HUES6 (cell line): ENCODE measurements around the gene CFAP299.

Experiments used
- H3K27ac ChIP-seq: 2 replicates; pipeline ENCODE4 v1.7.0; 2013; ENCODE audit warnings: low read depth, mild to moderate bottlenecking, low read length, inconsistent platforms
- H3K27me3 ChIP-seq: 2 replicates; pipeline ENCODE4 v1.6.1; 2013; ENCODE audit warnings: low read length; ENCODE audit not compliant: control insufficient read depth, insufficient read depth
- H3K36me3 ChIP-seq: 2 replicates; pipeline ENCODE4 v1.6.1; 2013; ENCODE audit warnings: low read length; ENCODE audit not compliant: control insufficient read depth, insufficient read depth
- H3K4me1 ChIP-seq: 2 replicates; pipeline ENCODE4 v1.6.1; 2013; ENCODE audit warnings: low read length; ENCODE audit not compliant: control insufficient read depth, insufficient read depth
- H3K4me3 ChIP-seq: 2 replicates; pipeline ENCODE4 v1.5.1; 2013; ENCODE audit warnings: low read depth, low read length
- H3K9ac ChIP-seq: one replicate; pipeline ENCODE4 v1.6.1; 2013; ENCODE audit warnings: mild to moderate bottlenecking, low read length
- H3K9me3 ChIP-seq: 2 replicates; pipeline ENCODE4 v1.6.1; 2013; ENCODE audit warnings: low read depth, low read length; ENCODE audit not compliant: control insufficient read depth, insufficient read depth

The CFAP299 gene

DNA sequence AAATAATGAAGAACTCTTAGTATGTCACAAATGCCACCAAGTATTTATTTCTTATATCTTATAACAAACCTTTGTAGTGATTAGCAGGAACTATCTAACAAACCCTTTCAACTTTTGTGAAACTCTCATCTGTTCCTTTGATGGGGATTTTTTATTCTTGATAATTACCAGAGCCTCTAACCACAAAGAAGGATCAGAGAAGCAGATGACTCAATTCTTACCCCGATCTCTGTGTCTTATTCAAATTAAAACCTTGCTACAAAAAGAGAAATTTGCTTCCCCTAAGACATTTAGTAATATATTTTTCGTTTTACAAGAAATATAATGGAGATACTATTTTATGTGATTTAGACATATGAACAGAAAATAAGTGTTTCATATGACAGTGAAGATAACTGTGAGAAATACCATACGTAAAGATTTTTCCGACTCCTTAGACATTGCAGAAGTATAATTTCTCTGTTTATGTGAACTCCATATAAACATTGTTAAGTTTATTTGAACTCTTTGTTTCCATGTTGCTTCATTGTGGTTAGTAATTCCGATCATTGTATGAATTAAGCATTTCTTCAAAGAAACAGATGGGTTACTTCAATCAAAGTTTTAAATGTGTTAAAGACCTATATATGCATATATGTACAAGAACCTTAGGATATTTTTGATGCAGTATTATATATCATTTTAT lies 205.4 kb downstream of the CFAP299 start:
- Histone ChIP-seq H3K36me3 (no peaks in the 10 kb centered on the region), H3K27ac (no peak overlapping the region), H3K9me3 (no peaks in the 10 kb centered on the region), H3K4me1 (no peaks in the 10 kb centered on the region), H3K9ac (no peak overlapping the region), H3K4me3 (no peak overlapping the region), H3K27me3 (no peaks in the 10 kb centered on the region)

DNA sequence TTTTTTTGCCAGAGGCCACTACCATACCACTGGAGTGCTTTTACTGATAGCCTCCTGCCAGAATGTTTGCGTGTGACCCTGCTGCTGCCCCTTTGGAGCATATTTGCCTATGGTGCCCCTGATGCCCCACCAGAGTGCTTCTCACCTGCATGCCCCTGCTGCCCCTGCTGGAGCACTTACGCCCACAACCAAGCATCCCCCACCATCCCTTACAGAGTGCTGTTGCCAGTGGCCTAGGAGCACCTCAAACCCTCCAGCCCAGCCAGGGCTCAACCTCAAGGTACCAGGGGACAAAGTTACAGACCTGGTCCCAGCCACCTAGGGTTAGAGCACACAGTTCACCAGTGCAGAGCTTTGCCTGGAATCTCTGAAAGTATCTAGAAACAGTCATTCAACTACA lies 207.2 kb downstream of the CFAP299 start:
- no peak overlapping the region for H3K9ac ChIP-seq

DNA sequence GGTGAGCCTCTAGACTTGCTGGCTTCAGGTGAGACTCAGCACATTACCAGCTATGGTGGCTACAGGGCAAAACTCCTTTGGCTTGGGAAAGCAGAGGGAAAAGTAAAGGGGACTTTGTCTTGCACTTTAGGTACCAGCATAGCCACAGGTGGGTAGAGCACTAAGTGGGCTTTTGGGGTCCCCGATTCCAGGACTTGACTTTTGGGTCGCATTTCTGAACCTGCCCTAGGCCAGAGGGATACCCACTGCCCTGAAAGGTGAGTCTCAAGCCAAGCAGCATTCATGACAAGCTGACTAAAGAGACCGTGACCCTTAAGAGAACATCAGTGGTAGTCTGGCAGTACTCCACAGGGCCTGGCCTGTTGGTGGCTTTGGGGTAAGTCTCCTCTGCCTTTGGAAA lies 224.8 kb downstream of the CFAP299 start:
- H3K4me1 ChIP-seq = no peaks in the 10 kb centered on the region
- no peak overlapping the region for H3K4me3 ChIP-seq
- H3K9me3 ChIP-seq = no peaks in the 10 kb centered on the region
- H3K36me3 ChIP-seq = no peaks in the 10 kb centered on the region
- no peak overlapping the region for H3K9ac ChIP-seq
- no peaks in the 10 kb centered on the region for H3K27me3 ChIP-seq
- no peak overlapping the region for H3K27ac ChIP-seq

More for the DNA sequence above, 207.2 kb downstream of the CFAP299 start:
- Histone ChIP-seq H3K27ac (no peak overlapping the region), H3K36me3 (no peaks in the 10 kb centered on the region), H3K4me3 (no peak overlapping the region), H3K9me3 (no peaks in the 10 kb centered on the region), H3K27me3 (no peaks in the 10 kb centered on the region), H3K4me1 (no peaks in the 10 kb centered on the region)

GRCh38 chr4:80566203-80566872 lies 230.8 kb downstream of the CFAP299 start:
- H3K4me1 ChIP-seq = no peaks in the 10 kb centered on the region
- H3K27ac ChIP-seq = no peak overlapping the region
- H3K9me3 ChIP-seq = no peaks in the 10 kb centered on the region
- H3K4me3 ChIP-seq = no peak overlapping the region
- H3K36me3 ChIP-seq = no peaks in the 10 kb centered on the region
- no peaks in the 10 kb centered on the region for H3K27me3 ChIP-seq
- H3K9ac ChIP-seq = no peak overlapping the region

GRCh38 chr4:80568891-80569290 lies 233.4 kb downstream of the CFAP299 start:
- no peak overlapping the region for H3K27ac ChIP-seq
- H3K9me3 ChIP-seq = no peaks in the 10 kb centered on the region
- H3K4me1 ChIP-seq = no peaks in the 10 kb centered on the region
- H3K36me3 ChIP-seq = no peaks in the 10 kb centered on the region
- H3K4me3 ChIP-seq = no peak overlapping the region
- no peak overlapping the region for H3K9ac ChIP-seq
- no peaks in the 10 kb centered on the region for H3K27me3 ChIP-seq

DNA sequence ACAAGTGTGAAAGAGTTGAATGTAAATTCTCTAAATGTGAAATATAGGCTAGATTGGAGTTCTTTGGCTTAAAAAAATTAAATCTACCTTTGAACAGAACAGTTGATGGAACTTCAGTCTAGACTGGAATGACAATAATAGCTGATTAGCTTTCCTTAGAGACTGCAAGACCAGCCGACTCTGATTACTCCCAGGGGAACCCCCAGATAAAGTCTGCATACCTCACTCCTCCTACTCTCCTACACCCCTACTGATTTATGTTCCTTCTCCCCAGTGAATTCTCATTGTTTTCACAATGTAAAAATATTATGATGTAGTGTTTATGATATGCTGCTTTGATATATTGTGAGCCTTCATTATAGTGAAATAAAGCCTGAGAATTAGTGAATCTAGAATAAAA lies 241.3 kb downstream of the CFAP299 start:
- no peaks in the 10 kb centered on the region for H3K27me3 ChIP-seq
- H3K4me1 ChIP-seq = no peaks in the 10 kb centered on the region
- H3K36me3 ChIP-seq = no peaks in the 10 kb centered on the region
- H3K4me3 ChIP-seq = no peak overlapping the region
- H3K27ac ChIP-seq = no peak overlapping the region
- H3K9ac ChIP-seq = no peak overlapping the region
- H3K9me3 ChIP-seq = no peaks in the 10 kb centered on the region

GRCh38 chr4:80578001-80578400 lies 242.5 kb downstream of the CFAP299 start:
- no peaks in the 10 kb centered on the region for H3K27me3 ChIP-seq
- no peaks in the 10 kb centered on the region for H3K9me3 ChIP-seq
- H3K27ac ChIP-seq = no peak overlapping the region
- H3K36me3 ChIP-seq = no peaks in the 10 kb centered on the region
- H3K4me3 ChIP-seq = no peak overlapping the region
- H3K4me1 ChIP-seq = no peaks in the 10 kb centered on the region
- no peak overlapping the region for H3K9ac ChIP-seq

DNA sequence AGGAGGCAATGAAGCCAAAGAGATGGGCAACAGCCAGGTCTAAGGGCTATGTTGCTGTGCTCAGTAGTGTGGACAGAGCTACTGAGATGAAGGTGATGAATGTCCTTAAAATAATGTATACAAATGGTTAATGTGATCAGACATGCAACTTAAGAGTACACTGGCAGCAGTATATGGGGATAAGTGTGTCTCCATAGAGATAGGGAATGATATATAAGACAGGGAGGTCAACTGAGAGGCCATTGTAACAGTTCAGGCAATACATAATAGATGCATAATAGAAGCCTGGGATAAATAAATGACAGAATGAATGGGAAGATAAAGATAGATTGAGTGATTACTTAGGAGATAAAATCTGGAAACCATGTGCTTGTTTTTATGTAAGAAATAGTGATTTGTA lies 250.0 kb downstream of the CFAP299 start:
- H3K4me1 ChIP-seq = no peaks in the 10 kb centered on the region
- H3K27ac ChIP-seq = no peak overlapping the region
- H3K9ac ChIP-seq = no peak overlapping the region
- H3K36me3 ChIP-seq = no peaks in the 10 kb centered on the region
- H3K27me3 ChIP-seq = no peaks in the 10 kb centered on the region
- no peaks in the 10 kb centered on the region for H3K9me3 ChIP-seq
- H3K4me3 ChIP-seq = no peak overlapping the region

DNA sequence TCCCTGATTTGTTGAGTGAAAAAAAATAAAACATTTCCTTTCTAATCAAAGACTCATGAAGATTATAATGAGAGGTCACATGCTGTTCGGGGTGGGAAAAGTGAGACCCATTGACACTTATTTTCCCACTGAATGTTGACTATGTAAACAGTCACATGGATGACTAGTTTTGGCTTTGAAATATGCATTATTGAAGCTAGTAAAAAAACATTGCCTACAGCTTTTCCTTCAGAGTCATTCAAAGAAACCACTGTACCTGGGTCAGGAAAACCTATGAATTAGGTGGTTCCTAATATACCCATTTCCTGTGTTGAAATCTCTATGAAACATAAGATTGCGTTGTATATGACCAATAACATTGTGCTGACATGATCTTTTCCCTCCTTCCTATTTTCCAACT lies 251.2 kb downstream of the CFAP299 start:
- H3K4me3 ChIP-seq = no peak overlapping the region
- H3K4me1 ChIP-seq = no peaks in the 10 kb centered on the region
- no peaks in the 10 kb centered on the region for H3K36me3 ChIP-seq
- H3K27ac ChIP-seq = no peak overlapping the region
- H3K9me3 ChIP-seq = no peaks in the 10 kb centered on the region
- H3K9ac ChIP-seq = no peak overlapping the region
- H3K27me3 ChIP-seq = no peaks in the 10 kb centered on the region

DNA sequence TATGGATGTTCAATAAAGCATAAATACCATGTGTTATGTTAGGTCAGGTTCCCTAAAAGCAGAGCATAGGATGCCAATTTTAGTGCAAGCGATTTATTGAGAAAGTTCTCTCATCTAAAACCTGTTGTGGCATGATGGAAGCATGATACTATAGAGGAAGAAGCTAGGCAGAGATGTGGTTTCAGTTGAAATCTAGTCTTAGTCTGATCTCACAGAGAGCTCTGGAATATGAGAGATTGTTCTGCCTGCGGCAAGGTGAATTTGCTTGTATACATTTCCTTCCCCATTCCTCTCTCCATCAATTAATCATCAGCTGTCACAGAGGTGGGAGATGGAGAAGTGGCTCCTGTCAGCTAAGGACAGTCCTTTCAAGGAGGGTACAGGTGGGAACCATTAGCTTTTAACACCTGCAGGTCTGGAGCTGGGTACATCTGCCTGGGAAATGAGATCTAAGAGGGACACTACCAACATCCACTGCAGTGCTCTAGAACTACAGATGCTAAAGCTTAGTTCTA lies 252.4 kb downstream of the CFAP299 start:
- H3K9me3 ChIP-seq = no peaks in the 10 kb centered on the region
- no peak overlapping the region for H3K27ac ChIP-seq
- no peak overlapping the region for H3K4me3 ChIP-seq
- no peaks in the 10 kb centered on the region for H3K36me3 ChIP-seq
- H3K4me1 ChIP-seq = no peaks in the 10 kb centered on the region
- no peaks in the 10 kb centered on the region for H3K27me3 ChIP-seq
- no peak overlapping the region for H3K9ac ChIP-seq

GRCh38 chr4:80592950-80593349 lies 257.4 kb downstream of the CFAP299 start:
- no peak overlapping the region for H3K4me3 ChIP-seq
- no peaks in the 10 kb centered on the region for H3K27me3 ChIP-seq
- no peaks in the 10 kb centered on the region for H3K36me3 ChIP-seq
- no peaks in the 10 kb centered on the region for H3K4me1 ChIP-seq
- no peak overlapping the region for H3K27ac ChIP-seq
- no peak overlapping the region for H3K9ac ChIP-seq
- no peaks in the 10 kb centered on the region for H3K9me3 ChIP-seq
